HG03354 (cell line): Measurements from ENCODE around the gene MMP7.
A peak's percentile ranks its signal among the peaks of the same experiment; 100 is the strongest.

Source experiments
- ATAC-seq: cut with Tn5 transposase; IDR thresholded peaks from one replicate; pipeline ENCODE4 v1.9.1; 2021; ENCODE audit warnings: mild to moderate bottlenecking; ENCODE audit not compliant: unreplicated experiment, poor library complexity, severe bottlenecking

The MMP7 gene

GRCh38 chr11:102499931-102500330 lies 30.6 kb downstream of the MMP7 start:
- no peak for ATAC-seq

- ATAC-seq, result no peak
Observed at GRCh38 chr11:102499151-102499550, 31.4 kb downstream of the MMP7 start.

- ATAC-seq, result no peak
Observed at GRCh38 chr11:102497061-102497460, 33.5 kb downstream of the MMP7 start.

GRCh38 chr11:102495161-102496042 lies 35.1 kb downstream of the MMP7 start:
- peak; percentile 88 for ATAC-seq

GRCh38 chr11:102494216-102494615 lies 36.3 kb downstream of the MMP7 start:
- no peak for ATAC-seq

- ATAC-seq, result no peak
Observed at GRCh38 chr11:102493524-102493923, 37.0 kb downstream of the MMP7 start.

- ATAC-seq, result no peak
Observed at GRCh38 chr11:102491969-102492368, 38.6 kb downstream of the MMP7 start.

GRCh38 chr11:102489186-102490145 lies 41.1 kb downstream of the MMP7 start:
- ATAC-seq, result no peak

- ATAC-seq, result peak; percentile 79
Observed at GRCh38 chr11:102488208-102488607, 42.3 kb downstream of the MMP7 start.

GRCh38 chr11:102487214-102487613 lies 43.3 kb downstream of the MMP7 start:
- no peak for ATAC-seq

- ATAC-seq, result no peak
Observed at GRCh38 chr11:102486584-102486983, 44.0 kb downstream of the MMP7 start.

GRCh38 chr11:102485095-102485722 lies 45.3 kb downstream of the MMP7 start:
- ATAC-seq, result no peak

- no peak for ATAC-seq
Observed at GRCh38 chr11:102482433-102482832, 48.1 kb downstream of the MMP7 start.

- ATAC-seq, result no peak
Observed at GRCh38 chr11:102479733-102480132, 50.8 kb downstream of the MMP7 start.

GRCh38 chr11:102478673-102479299 lies 51.8 kb downstream of the MMP7 start:
- no peak for ATAC-seq

GRCh38 chr11:102476812-102477211 lies 53.7 kb downstream of the MMP7 start:
- no peak for ATAC-seq

GRCh38 chr11:102476069-102476468 lies 54.5 kb downstream of the MMP7 start:
- no peak for ATAC-seq

GRCh38 chr11:102473543-102473942 lies 57.0 kb downstream of the MMP7 start:
- no peak for ATAC-seq

GRCh38 chr11:102472127-102472526 lies 58.4 kb downstream of the MMP7 start:
- no peak for ATAC-seq

GRCh38 chr11:102471474-102471873 lies 59.1 kb downstream of the MMP7 start:
- no peak for ATAC-seq
